Chondrocyte (in vitro differentiated cells): ENCODE measurements around the gene PPP1R3A. TPM values are rescaled to one million over a fixed set of nuclear protein-coding genes. Genes with fewer than 3 reads are reported as not detected.

Experiments
- DNase-seq: peaks from one replicate; pipeline ENCODE4 v3.0.0; 2021; ENCODE audit warnings: mixed read lengths, low spot score
- H3K27ac Mint-ChIP-seq: one replicate; pipeline ENCODE4 v1.8.0; 2021; ENCODE audit warnings: mild to moderate bottlenecking, moderate library complexity, mixed read lengths; ENCODE audit not compliant: unreplicated experiment
- H3K27me3 Mint-ChIP-seq: 2 replicates; pipeline ENCODE4 v1.8.0; 2021; ENCODE audit warnings: low read depth, mixed read lengths
- H3K36me3 Mint-ChIP-seq: 2 replicates; pipeline ENCODE4 v1.8.0; 2021; ENCODE audit warnings: low read depth, mixed read lengths
- H3K4me1 Mint-ChIP-seq: 2 replicates; pipeline ENCODE4 v1.8.0; 2021; ENCODE audit warnings: low read depth, mild to moderate bottlenecking, mixed read lengths
- H3K4me3 Mint-ChIP-seq: one replicate; pipeline ENCODE4 v1.8.0; 2021; ENCODE audit warnings: mild to moderate bottlenecking, moderate library complexity, mixed read lengths; ENCODE audit not compliant: unreplicated experiment
- H3K9me3 Mint-ChIP-seq: 2 replicates; pipeline ENCODE4 v1.8.0; 2021; ENCODE audit warnings: low read depth, mixed read lengths
- CTCF ChIP-seq: fragments of 200-600 bp; sonication (generic); IDR thresholded peaks from 2 replicates; pipeline ENCODE4 v1.5.0; 2021; ENCODE audit warnings: antibody characterized with exemption, mild to moderate bottlenecking, moderate library complexity
- total RNA-seq: library from RNA; stranded (reverse); gene quantifications from 3 replicates; pipeline ENCODE4 v1.2.1, GENCODE V29; 2021

PPP1R3A gene
- total RNA-seq, 1 donor from 2014 or later = 0.45 TPM

GRCh38 chr7:113890331-113891030 is 28.3 kb downstream of the PPP1R3A start:
- Mint-ChIP-seq H3K27me3 (no peaks in the 10 kb centered on the region), H3K27ac (peak overlapping the region; percentile 77), H3K4me1 (peaks cover 38% of the 10 kb centered on the region), H3K4me3 (no peak overlapping the region), H3K9me3 (peaks cover 2% of the 10 kb centered on the region), H3K36me3 (no peaks in the 10 kb centered on the region)
- no peak for TF ChIP-seq CTCF
- no peak for DNase-seq

- Mint-ChIP-seq H3K4me3 (no peak overlapping the region), H3K27ac (no peak overlapping the region), H3K9me3 (peaks cover 2% of the 10 kb centered on the region), H3K36me3 (peaks cover 1% of the 10 kb centered on the region), H3K27me3 (no peaks in the 10 kb centered on the region), H3K4me1 (peaks cover 3% of the 10 kb centered on the region)
- no peak for TF ChIP-seq CTCF
- DNase-seq = no peak
Measured at GRCh38 chr7:113883096-113883495, 35.7 kb downstream of the PPP1R3A start.

GRCh38 chr7:113880559-113880958 is 38.2 kb downstream of the PPP1R3A start:
- Mint-ChIP-seq H3K4me3 (no peak overlapping the region), H3K9me3 (no peaks in the 10 kb centered on the region), H3K27ac (no peak overlapping the region), H3K36me3 (peaks cover 1% of the 10 kb centered on the region), H3K4me1 (peaks cover 3% of the 10 kb centered on the region), H3K27me3 (peaks cover 2% of the 10 kb centered on the region)
- TF ChIP-seq CTCF = no peak
- DNase-seq = no peak

GRCh38 chr7:113878394-113878992 is 40.3 kb downstream of the PPP1R3A start:
- H3K27me3 Mint-ChIP-seq = peaks cover 2% of the 10 kb centered on the region
- H3K4me3 Mint-ChIP-seq = no peak overlapping the region
- no peak overlapping the region for H3K27ac Mint-ChIP-seq
- no peak for DNase-seq
- TF ChIP-seq CTCF = no peak
- peaks cover 1% of the 10 kb centered on the region for H3K36me3 Mint-ChIP-seq
- peaks cover 8% of the 10 kb centered on the region for H3K4me1 Mint-ChIP-seq
- no peaks in the 10 kb centered on the region for H3K9me3 Mint-ChIP-seq

GRCh38 chr7:113875224-113875623 is 43.6 kb downstream of the PPP1R3A start:
- no peak for DNase-seq
- Mint-ChIP-seq H3K27ac (no peak overlapping the region), H3K9me3 (peaks cover 3% of the 10 kb centered on the region), H3K4me3 (no peak overlapping the region), H3K4me1 (peaks cover 6% of the 10 kb centered on the region), H3K36me3 (no peaks in the 10 kb centered on the region), H3K27me3 (peaks cover 2% of the 10 kb centered on the region)
- TF ChIP-seq CTCF = no peak
